AG09319 (cell line): ENCODE measurements around the gene TBATA.

Experiments used
- DNase-seq: peaks from one replicate; pipeline ENCODE4 v3.0.0-alpha.2; 2010; ENCODE audit warnings: low read depth; ENCODE audit errors: extremely low read depth
- CTCF ChIP-seq: IDR thresholded peaks from 2 replicates; pipeline ENCODE4 v1.5.1; 2011; ENCODE audit warnings: low read depth, mild to moderate bottlenecking, inconsistent platforms, low read length, moderate library complexity

TBATA gene

GRCh38 chr10:70752571-70752970, 32.6 kb downstream of the TBATA start:
- DNase-seq, result no peak

GRCh38 chr10:70751991-70752390, 33.2 kb downstream of the TBATA start:
- DNase-seq, result no peak
- TF ChIP-seq CTCF, result no peak

More at GRCh38 chr10:70752571-70752970, 32.6 kb downstream of the TBATA start:
- no peak for TF ChIP-seq CTCF

- DNase-seq, result no peak
- no peak for TF ChIP-seq CTCF
Measured at GRCh38 chr10:70751356-70751755, 33.8 kb downstream of the TBATA start.

- TF ChIP-seq CTCF, result no peak
- DNase-seq, result no peak
Measured at GRCh38 chr10:70750156-70750703, 34.9 kb downstream of the TBATA start.

GRCh38 chr10:70749756-70750155, 35.4 kb downstream of the TBATA start:
- no peak for DNase-seq
- TF ChIP-seq CTCF, result no peak

GRCh38 chr10:70748801-70749573, 36.2 kb downstream of the TBATA start:
- no peak for TF ChIP-seq CTCF
- DNase-seq, result no peak

GRCh38 chr10:70748305-70748704, 36.9 kb downstream of the TBATA start:
- DNase-seq, result no peak
- no peak for TF ChIP-seq CTCF
